T-helper 17 cell (primary cell): Measurements from ENCODE around the gene NR6A1. TPM values are rescaled to one million over a fixed set of nuclear protein-coding genes. Genes with fewer than 3 reads are reported as not detected.

Source experiments
- ATAC-seq: fragments of 150-1000 bp; cut with Tn5 transposase; 2 replicates; pipeline ENCODE4 v1.10.0; 2021; ENCODE audit warnings: mild to moderate bottlenecking, moderate library complexity
- DNase-seq, 3 donors: peaks; one replicate each; pipeline versions ENCODE4 v3.0.0 to v3.0.0-alpha.2; 2020 to 2021
- H3K9me3 ChIP-seq: one replicate; pipeline ENCODE4 v1.7.0; 2013; ENCODE audit warnings: low read length, mild to moderate bottlenecking; ENCODE audit not compliant: control insufficient read depth, poor library complexity, severe bottlenecking
- H3K27ac Mint-ChIP-seq: one replicate; pipeline ENCODE4 v1.8.0; 2022; ENCODE audit warnings: mild to moderate bottlenecking, moderate library complexity, mixed read lengths
- H3K27me3 Mint-ChIP-seq: one replicate; pipeline ENCODE4 v1.8.0; 2022; ENCODE audit warnings: mixed read lengths
- H3K36me3 Mint-ChIP-seq: one replicate; pipeline ENCODE4 v1.8.0; 2022; ENCODE audit warnings: low read depth, mixed read lengths
- H3K4me1 Mint-ChIP-seq: one replicate; pipeline ENCODE4 v1.8.0; 2022; ENCODE audit warnings: mild to moderate bottlenecking, mixed read lengths
- H3K4me3 Mint-ChIP-seq: one replicate; pipeline ENCODE4 v1.8.0; 2022; ENCODE audit warnings: mild to moderate bottlenecking, moderate library complexity, mixed read lengths
- total RNA-seq, 4 donors: library from RNA in 2 of 4; stranded (reverse) in 2 of 4; gene quantifications; one replicate each; pipeline ENCODE4 v1.2.3 and lab custom pipeline; 2022 to 2026

NR6A1 gene
- total RNA-seq, 2 donors from 2014 or later: 0.08 to 0.22 TPM

- H3K9me3 ChIP-seq: no peaks in the 10 kb centered on the region
- Mint-ChIP-seq H3K4me3 (no peak overlapping the region), H3K27me3 (peaks cover 33% of the 10 kb centered on the region), H3K27ac (no peak overlapping the region), H3K4me1 (peaks cover 4% of the 10 kb centered on the region), H3K36me3 (peaks cover 4% of the 10 kb centered on the region)
- DNase-seq: no peak
- no peak for ATAC-seq
These were observed 297.0 kb downstream of the NR6A1 start for GRCh38 chr9:124474151-124474550.

- Mint-ChIP-seq H3K36me3 (peaks cover 4% of the 10 kb centered on the region), H3K27ac (no peak overlapping the region), H3K4me1 (peaks cover 3% of the 10 kb centered on the region), H3K27me3 (peaks cover 32% of the 10 kb centered on the region), H3K4me3 (no peak overlapping the region)
- DNase-seq: no peak
- H3K9me3 ChIP-seq: no peaks in the 10 kb centered on the region
- ATAC-seq: no peak
These were observed 297.8 kb downstream of the NR6A1 start for GRCh38 chr9:124473310-124473709.

- peaks cover 32% of the 10 kb centered on the region for H3K27me3 Mint-ChIP-seq
These were observed 298.3 kb downstream of the NR6A1 start for GRCh38 chr9:124472770-124473169.

GRCh38 chr9:124471761-124472160, 299.4 kb downstream of the NR6A1 start:
- Mint-ChIP-seq H3K36me3 (peaks cover 4% of the 10 kb centered on the region), H3K4me3 (no peak overlapping the region), H3K4me1 (peaks cover 2% of the 10 kb centered on the region), H3K27me3 (peaks cover 32% of the 10 kb centered on the region), H3K27ac (no peak overlapping the region)
- no peaks in the 10 kb centered on the region for H3K9me3 ChIP-seq
- ATAC-seq: no peak
- DNase-seq: no peak

More at GRCh38 chr9:124472770-124473169, 298.3 kb downstream of the NR6A1 start:
- H3K4me1 Mint-ChIP-seq: peaks cover 2% of the 10 kb centered on the region
- peaks cover 4% of the 10 kb centered on the region for H3K36me3 Mint-ChIP-seq
- H3K9me3 ChIP-seq: no peaks in the 10 kb centered on the region
- DNase-seq (no peak), ATAC-seq (no peak)
- H3K4me3 Mint-ChIP-seq: no peak overlapping the region
- no peak overlapping the region for H3K27ac Mint-ChIP-seq

GRCh38 chr9:124470726-124471125, 300.4 kb downstream of the NR6A1 start:
- DNase-seq: no peak
- peaks cover 33% of the 10 kb centered on the region for H3K27me3 Mint-ChIP-seq
- no peak overlapping the region for H3K27ac Mint-ChIP-seq
- H3K9me3 ChIP-seq: no peaks in the 10 kb centered on the region
- peaks cover 2% of the 10 kb centered on the region for H3K4me1 Mint-ChIP-seq
- no peak overlapping the region for H3K4me3 Mint-ChIP-seq
- ATAC-seq: no peak
- peaks cover 4% of the 10 kb centered on the region for H3K36me3 Mint-ChIP-seq

GRCh38 chr9:124470306-124470705, 300.8 kb downstream of the NR6A1 start:
- DNase-seq (no peak), ATAC-seq (no peak)
- no peak overlapping the region for H3K4me3 Mint-ChIP-seq
- H3K27me3 Mint-ChIP-seq: peaks cover 37% of the 10 kb centered on the region
- H3K4me1 Mint-ChIP-seq: peaks cover 2% of the 10 kb centered on the region
- H3K27ac Mint-ChIP-seq: no peak overlapping the region
- H3K36me3 Mint-ChIP-seq: peaks cover 4% of the 10 kb centered on the region
- no peaks in the 10 kb centered on the region for H3K9me3 ChIP-seq

GRCh38 chr9:124469011-124469832, 301.9 kb downstream of the NR6A1 start:
- ATAC-seq: no peak
- H3K27ac Mint-ChIP-seq: no peak overlapping the region
- H3K4me3 Mint-ChIP-seq: no peak overlapping the region
- no peaks in the 10 kb centered on the region for H3K9me3 ChIP-seq
- DNase-seq: no peak
- H3K27me3 Mint-ChIP-seq: peaks cover 39% of the 10 kb centered on the region
- H3K36me3 Mint-ChIP-seq: peaks cover 4% of the 10 kb centered on the region
- peaks cover 2% of the 10 kb centered on the region for H3K4me1 Mint-ChIP-seq

GRCh38 chr9:124468061-124468740, 302.9 kb downstream of the NR6A1 start:
- no peak overlapping the region for H3K4me3 Mint-ChIP-seq
- no peak for DNase-seq
- no peak for ATAC-seq
- no peaks in the 10 kb centered on the region for H3K9me3 ChIP-seq
- peaks cover 4% of the 10 kb centered on the region for H3K36me3 Mint-ChIP-seq
- H3K27ac Mint-ChIP-seq: no peak overlapping the region
- H3K4me1 Mint-ChIP-seq: peaks cover 2% of the 10 kb centered on the region
- peaks cover 34% of the 10 kb centered on the region for H3K27me3 Mint-ChIP-seq

- Mint-ChIP-seq H3K27me3 (peaks cover 28% of the 10 kb centered on the region), H3K4me1 (no peaks in the 10 kb centered on the region), H3K4me3 (no peak overlapping the region), H3K36me3 (peaks cover 4% of the 10 kb centered on the region), H3K27ac (no peak overlapping the region)
- H3K9me3 ChIP-seq: no peaks in the 10 kb centered on the region
- DNase-seq (no peak), ATAC-seq (no peak)
These were observed 303.6 kb downstream of the NR6A1 start for GRCh38 chr9:124467410-124468060.

Other genes starting within 250 kb of the NR6A1 start
- gene OLFML2A, start 5.8 kb upstream of the NR6A1 start, total RNA-seq: not detected
- gene WDR38, start 82.1 kb upstream of the NR6A1 start, total RNA-seq: not detected
- 1,000 to 10,000 TPM; 1,657 to 1,708 TPM for gene RPL35, start 90.6 kb upstream of the NR6A1 start, total RNA-seq
- 10 to 100 TPM; 37.5 to 44.7 TPM for gene ARPC5L, start 90.8 kb upstream of the NR6A1 start, total RNA-seq
- 10 to 100 TPM; 21.1 to 28.6 TPM for gene GOLGA1, start 169.8 kb upstream of the NR6A1 start, total RNA-seq